HEK293 (cell line): ENCODE data around the gene GPS1.

Experiments
- BCL11B ChIP-seq: fragments of 450-650 bp; formaldehyde crosslinking; IDR thresholded peaks from 2 replicates; pipeline ENCODE4 v1.5.1; 2016; ENCODE audit warnings: low read depth, missing biosample characterization, missing genetic modification characterization
- EGR2 ChIP-seq: fragments of 450-650 bp; formaldehyde crosslinking; IDR thresholded peaks from 2 replicates; pipeline ENCODE4 v1.5.1; 2016; ENCODE audit warnings: low read depth, missing biosample characterization, missing genetic modification characterization
- GLI2 ChIP-seq: fragments of 450-650 bp; formaldehyde crosslinking; IDR thresholded peaks from 2 replicates; pipeline ENCODE4; 2017; ENCODE audit warnings: missing biosample characterization, missing genetic modification characterization, low read depth, borderline replicate concordance
- HIC1 ChIP-seq: fragments of 450-650 bp; formaldehyde crosslinking; IDR thresholded peaks from 2 replicates; pipeline ENCODE4 v1.5.1; 2016; ENCODE audit warnings: missing biosample characterization, missing genetic modification characterization
- IKZF3 ChIP-seq: fragments of 450-650 bp; IDR thresholded peaks from 2 replicates; pipeline ENCODE4 v1.5.0; 2018; ENCODE audit warnings: missing biosample characterization, mild to moderate bottlenecking, missing genetic modification characterization, moderate library complexity
- KLF1 ChIP-seq: fragments of 450-650 bp; formaldehyde crosslinking; IDR thresholded peaks from 2 replicates; pipeline ENCODE4 v1.5.1; 2016; ENCODE audit warnings: missing biosample characterization, missing genetic modification characterization
- KLF10 ChIP-seq: fragments of 450-650 bp; IDR thresholded peaks from 2 replicates; pipeline ENCODE4 v1.5.1; 2018; ENCODE audit warnings: missing biosample characterization, mild to moderate bottlenecking, missing genetic modification characterization
- KLF16 ChIP-seq: fragments of 450-650 bp; formaldehyde crosslinking; IDR thresholded peaks from 2 replicates; pipeline ENCODE4 v1.5.1; 2017; ENCODE audit warnings: missing biosample characterization, missing genetic modification characterization
- PBX3 ChIP-seq: sonication (generic); formaldehyde crosslinking; IDR thresholded peaks from 2 replicates; pipeline ENCODE4 v1.8.1; 2022; ENCODE audit warnings: mild to moderate bottlenecking, moderate library complexity, missing genetic modification reagents
- PRDM2 ChIP-seq: fragments of 450-650 bp; formaldehyde crosslinking; IDR thresholded peaks from 2 replicates; pipeline ENCODE4 v1.5.1; 2016; ENCODE audit warnings: missing biosample characterization, missing genetic modification characterization, borderline replicate concordance
- PRDM4 ChIP-seq: fragments of 450-650 bp; formaldehyde crosslinking; IDR thresholded peaks from 2 replicates; pipeline ENCODE4 v1.5.1; 2017; ENCODE audit warnings: missing biosample characterization, missing genetic modification characterization
- ZBTB44 ChIP-seq: fragments of 450-650 bp; IDR thresholded peaks from 2 replicates; pipeline ENCODE4 v1.5.1; 2018; ENCODE audit warnings: missing biosample characterization, mild to moderate bottlenecking, missing genetic modification characterization
- ZEB2 ChIP-seq: fragments of 450-650 bp; formaldehyde crosslinking; IDR thresholded peaks from 2 replicates; pipeline ENCODE4 v1.5.1; 2016; ENCODE audit warnings: missing biosample characterization, missing genetic modification characterization
- ZFP41 ChIP-seq: fragments of 450-650 bp; formaldehyde crosslinking; IDR thresholded peaks from 2 replicates; pipeline ENCODE4 v1.5.1; 2016; ENCODE audit warnings: missing biosample characterization, missing genetic modification characterization, borderline replicate concordance
- ZNF544 ChIP-seq: fragments of 450-650 bp; formaldehyde crosslinking; IDR thresholded peaks from 2 replicates; pipeline ENCODE4 v1.5.0; 2017; ENCODE audit warnings: missing biosample characterization, missing genetic modification characterization
- ZNF561 ChIP-seq: fragments of 450-650 bp; IDR thresholded peaks from 2 replicates; pipeline ENCODE4 v1.5.1; 2018; ENCODE audit warnings: missing biosample characterization, missing genetic modification characterization, borderline replicate concordance
- ZNF670 ChIP-seq: fragments of 450-650 bp; formaldehyde crosslinking; IDR thresholded peaks from 2 replicates; pipeline ENCODE4 v1.5.1; 2016; ENCODE audit warnings: missing biosample characterization, missing genetic modification characterization, low read depth
- ZNF76 ChIP-seq: fragments of 450-650 bp; formaldehyde crosslinking; IDR thresholded peaks from 2 replicates; pipeline ENCODE4; 2016; ENCODE audit warnings: low read depth, missing biosample characterization, missing genetic modification characterization, borderline replicate concordance
- ZSCAN4 ChIP-seq: fragments of 450-650 bp; formaldehyde crosslinking; IDR thresholded peaks from 2 replicates; pipeline ENCODE4 v1.5.1; 2017; ENCODE audit warnings: missing biosample characterization, missing genetic modification characterization
- TF ChIP-seq, protein P1 (sequence below): fragments of 450-650 bp; formaldehyde crosslinking; IDR thresholded peaks from 2 replicates; pipeline ENCODE4 v1.5.1; 2016; ENCODE audit warnings: missing biosample characterization, missing genetic modification characterization
- TF ChIP-seq, protein P2 (sequence below): fragments of 450-650 bp; formaldehyde crosslinking; optimal IDR thresholded peaks from 2 replicates; pipeline ENCODE3; 2016; ENCODE audit warnings: missing biosample characterization, mild to moderate bottlenecking, missing genetic modification characterization

The GPS1 gene

DNA sequence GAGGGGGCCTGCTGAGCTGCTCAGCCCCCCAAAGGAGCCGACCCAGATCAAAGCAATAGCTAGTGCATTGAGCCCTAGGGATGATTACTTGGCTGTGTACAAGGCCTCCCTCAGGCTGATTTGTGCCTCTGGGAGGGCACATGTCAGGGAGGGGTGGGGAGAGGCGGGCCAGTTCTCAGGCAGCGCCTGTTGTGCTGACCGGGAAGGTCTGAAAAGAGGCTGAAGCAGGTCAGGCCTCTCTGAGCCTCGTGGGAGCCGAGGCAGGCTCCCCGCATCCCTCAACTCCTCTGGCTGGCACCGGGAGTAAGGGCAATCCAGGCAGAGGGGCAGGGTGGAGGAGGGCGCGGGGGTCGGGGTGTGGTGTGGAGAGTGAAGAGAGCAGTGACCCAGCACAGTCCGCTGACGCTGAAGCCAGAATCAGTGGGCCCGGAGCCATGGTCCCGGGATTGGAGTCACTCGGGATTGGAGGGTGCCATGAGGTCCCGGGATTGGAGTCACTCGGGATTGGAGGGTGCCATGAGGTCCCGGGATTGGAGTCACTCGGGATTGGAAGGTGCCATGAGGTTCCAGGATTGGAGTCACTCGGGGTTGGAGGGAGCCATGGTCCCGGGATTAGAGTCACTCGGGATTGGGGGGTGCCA lies 17.2 kb upstream of the GPS1 start (continued):
- TF ChIP-seq ZEB2 (tag by site-specific recombination): 0 out of 2 replicates have a peak, but pooled peaks have one; percentile 13
- no peak for TF ChIP-seq ZNF76 (tag by site-specific recombination)
- TF ChIP-seq ZNF544: no peak
- TF ChIP-seq PBX3 (CRISPR knock-in tag): no peak
- no peak for TF ChIP-seq PRDM4 (tag by site-specific recombination)
- 0 out of 2 replicates have a peak, but pooled peaks have one; percentile 27 for TF ChIP-seq BCL11B (tag by site-specific recombination)
- TF ChIP-seq, protein P1, sequence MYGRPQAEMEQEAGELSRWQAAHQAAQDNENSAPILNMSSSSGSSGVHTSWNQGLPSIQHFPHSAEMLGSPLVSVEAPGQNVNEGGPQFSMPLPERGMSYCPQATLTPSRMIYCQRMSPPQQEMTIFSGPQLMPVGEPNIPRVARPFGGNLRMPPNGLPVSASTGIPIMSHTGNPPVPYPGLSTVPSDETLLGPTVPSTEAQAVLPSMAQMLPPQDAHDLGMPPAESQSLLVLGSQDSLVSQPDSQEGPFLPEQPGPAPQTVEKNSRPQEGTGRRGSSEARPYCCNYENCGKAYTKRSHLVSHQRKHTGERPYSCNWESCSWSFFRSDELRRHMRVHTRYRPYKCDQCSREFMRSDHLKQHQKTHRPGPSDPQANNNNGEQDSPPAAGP (tag by site-specific recombination): no peak
- no peak for TF ChIP-seq KLF10 (tag by site-specific recombination)
- TF ChIP-seq, protein P2, sequence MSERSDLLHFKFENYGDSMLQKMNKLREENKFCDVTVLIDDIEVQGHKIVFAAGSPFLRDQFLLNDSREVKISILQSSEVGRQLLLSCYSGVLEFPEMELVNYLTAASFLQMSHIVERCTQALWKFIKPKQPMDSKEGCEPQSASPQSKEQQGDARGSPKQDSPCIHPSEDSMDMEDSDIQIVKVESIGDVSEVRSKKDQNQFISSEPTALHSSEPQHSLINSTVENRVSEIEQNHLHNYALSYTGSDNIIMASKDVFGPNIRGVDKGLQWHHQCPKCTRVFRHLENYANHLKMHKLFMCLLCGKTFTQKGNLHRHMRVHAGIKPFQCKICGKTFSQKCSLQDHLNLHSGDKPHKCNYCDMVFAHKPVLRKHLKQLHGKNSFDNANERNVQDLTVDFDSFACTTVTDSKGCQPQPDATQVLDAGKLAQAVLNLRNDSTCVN: peak; percentile 18
- TF ChIP-seq IKZF3 (tag by site-specific recombination): peak; percentile 70; the same call in 1 of the 2 replicates
- TF ChIP-seq ZSCAN4 (tag by site-specific recombination): no peak
- no peak for TF ChIP-seq ZFP41 (tag by site-specific recombination)
- peak; percentile 63 for TF ChIP-seq HIC1 (tag by site-specific recombination)
- no peak for TF ChIP-seq ZBTB44 (tag by site-specific recombination)
- peak; percentile 51 for TF ChIP-seq KLF1 (tag by site-specific recombination)
- no peak for TF ChIP-seq GLI2 (tag by site-specific recombination)
- no peak for TF ChIP-seq PRDM2 (tag by site-specific recombination)
- TF ChIP-seq EGR2 (tag by site-specific recombination): no peak
- no peak for TF ChIP-seq ZNF670
- TF ChIP-seq KLF16 (tag by site-specific recombination): no peak
- no peak for TF ChIP-seq ZNF561 (tag by site-specific recombination)
